HG02610 (cell line): Measurements from ENCODE around the gene PXMP4.

Experiments
- ATAC-seq: cut with Tn5 transposase; IDR thresholded peaks from one replicate; pipeline ENCODE4 v1.9.1; 2021; ENCODE audit warnings: mild to moderate bottlenecking, moderate library complexity; ENCODE audit not compliant: unreplicated experiment

Gene PXMP4

GRCh38 chr20:33671573-33672288, 48.4 kb downstream of the PXMP4 start:
- ATAC-seq, result no peak

GRCh38 chr20:33670715-33671499, 49.2 kb downstream of the PXMP4 start:
- no peak for ATAC-seq

- ATAC-seq, result no peak
Measured at GRCh38 chr20:33669873-33670640, 50.1 kb downstream of the PXMP4 start.

- no peak for ATAC-seq
Measured at GRCh38 chr20:33669224-33669623, 50.9 kb downstream of the PXMP4 start.

GRCh38 chr20:33668466-33669155, 51.5 kb downstream of the PXMP4 start:
- no peak for ATAC-seq

GRCh38 chr20:33667676-33668465, 52.2 kb downstream of the PXMP4 start:
- peak; percentile 48 for ATAC-seq

GRCh38 chr20:33667245-33667675, 52.9 kb downstream of the PXMP4 start:
- ATAC-seq, result peak; percentile 2

DNA sequence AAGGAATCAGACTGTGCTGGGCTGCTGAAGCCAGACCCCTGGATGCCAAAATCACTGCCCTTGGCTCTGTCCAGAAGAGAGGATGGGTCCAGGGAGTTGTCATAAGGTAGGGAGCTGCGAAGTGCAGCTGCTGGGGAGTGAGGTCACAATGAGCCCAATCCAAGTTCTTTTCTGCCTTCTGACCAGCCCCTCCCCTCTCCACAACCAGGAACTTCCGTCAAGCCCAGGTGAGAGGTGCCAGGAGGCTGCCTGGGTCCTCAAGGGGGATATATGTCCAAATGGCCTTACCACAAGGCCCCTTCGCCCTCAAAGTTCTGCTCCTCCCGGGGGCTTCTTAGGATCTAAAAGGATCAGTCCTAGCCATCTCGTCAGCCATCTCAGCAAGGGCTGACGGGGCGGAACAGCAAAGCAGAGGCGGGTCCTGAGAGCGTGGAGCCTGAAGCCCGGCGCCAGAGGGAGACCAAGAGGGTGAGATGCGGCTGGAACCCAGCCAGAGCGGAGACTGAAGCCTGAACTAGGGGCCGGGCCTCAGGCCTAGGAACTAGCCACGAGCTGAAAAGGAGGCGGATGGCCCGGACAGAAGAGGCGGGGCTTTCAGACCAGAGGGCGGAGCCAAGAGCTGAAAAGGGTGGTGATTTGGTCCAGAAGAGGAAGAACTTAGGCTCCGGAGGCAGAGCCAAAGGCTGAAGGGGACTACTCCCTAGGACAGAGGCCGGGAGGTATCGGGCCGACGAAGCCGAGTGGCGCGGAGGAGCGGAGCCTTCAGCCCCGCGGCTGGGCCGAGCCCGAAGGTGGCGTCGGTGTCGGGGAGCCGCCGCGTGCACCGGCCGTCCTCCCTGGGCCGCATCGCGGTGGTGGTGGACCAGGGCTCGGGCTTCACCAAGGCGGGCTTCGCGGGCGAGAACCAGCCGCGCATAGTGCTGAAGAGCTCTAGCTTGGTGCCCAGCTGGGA, 53.5 kb downstream of the PXMP4 start, which contains the start of gene ACTL10:
TSS of gene ACTL10 (plus strand) at position 651 of the 952 bp plus-strand sequence. CDS start 555 bp downstream, outside the sequence.
- peak; percentile 64 for ATAC-seq

DNA sequence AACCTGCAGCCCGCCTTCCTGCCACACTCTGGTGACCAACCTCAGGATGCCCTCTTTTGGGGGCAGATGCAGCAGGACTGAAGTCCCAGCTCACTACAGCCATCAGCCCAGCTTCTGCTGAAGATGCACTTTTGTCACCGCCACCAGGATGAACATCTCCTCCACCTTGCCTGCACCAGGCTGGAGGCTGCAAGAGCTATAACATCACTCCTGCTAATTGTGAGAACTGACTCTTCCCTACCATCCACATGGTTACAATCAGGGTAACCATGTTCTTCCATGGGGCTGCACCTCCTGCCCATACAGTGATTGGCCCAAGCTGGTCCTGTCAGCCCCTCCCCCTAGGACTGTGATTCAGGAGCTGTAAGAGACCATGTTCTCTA, 55.4 kb downstream of the PXMP4 start:
- no peak for ATAC-seq

GRCh38 chr20:33664085-33664761, 55.9 kb downstream of the PXMP4 start:
- no peak for ATAC-seq

GRCh38 chr20:33663161-33664084, 56.7 kb downstream of the PXMP4 start:
- peak; percentile 47 for ATAC-seq

DNA sequence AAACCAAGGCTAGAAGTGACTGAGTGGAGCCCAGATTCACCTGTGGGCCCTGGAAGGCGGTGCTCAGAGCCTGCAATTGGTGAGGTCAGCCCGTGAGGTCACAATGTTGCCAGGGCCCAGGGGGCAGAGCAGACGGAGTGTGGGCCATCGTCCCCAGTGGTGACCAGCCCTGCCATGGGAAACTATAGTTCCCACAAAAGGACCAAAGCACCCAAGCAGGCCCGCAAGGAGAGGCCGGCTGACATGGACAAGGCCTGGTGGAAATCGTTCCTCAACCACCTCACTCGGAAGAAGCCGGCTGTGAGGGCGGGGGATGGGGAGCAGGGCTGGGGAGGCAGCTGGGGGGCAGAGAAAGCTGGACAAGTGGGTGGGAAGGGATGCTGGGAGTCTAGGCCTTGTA, 57.9 kb downstream of the PXMP4 start, which contains the start of gene C20orf144:
TSS of gene C20orf144 (plus strand) at position 156 of the 400 bp plus-strand sequence. CDS start at position 175, 19 bp downstream.
- no peak for ATAC-seq

DNA sequence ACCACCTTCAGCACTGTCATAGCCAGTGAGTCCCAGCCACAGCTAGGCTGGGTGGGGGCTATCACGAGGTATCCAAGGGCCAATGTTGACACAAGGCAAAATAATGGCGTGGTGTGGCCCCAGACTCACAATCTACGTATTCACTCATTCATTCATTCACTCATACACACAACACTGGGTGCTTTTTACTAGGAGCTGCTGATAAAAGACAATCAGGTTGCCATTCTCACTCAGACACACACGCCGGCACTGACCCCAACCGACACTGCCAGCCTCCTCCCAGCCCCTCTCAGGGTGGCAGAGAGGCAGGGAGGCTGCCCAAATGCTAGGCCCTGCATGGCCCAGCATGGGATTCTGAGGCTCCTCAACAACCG, 59.4 kb downstream of the PXMP4 start:
- ATAC-seq, result no peak

- no peak for ATAC-seq
Measured at GRCh38 chr20:33660035-33660684, 60.0 kb downstream of the PXMP4 start.

GRCh38 chr20:33659341-33660034, 60.6 kb downstream of the PXMP4 start:
- ATAC-seq, result no peak

DNA sequence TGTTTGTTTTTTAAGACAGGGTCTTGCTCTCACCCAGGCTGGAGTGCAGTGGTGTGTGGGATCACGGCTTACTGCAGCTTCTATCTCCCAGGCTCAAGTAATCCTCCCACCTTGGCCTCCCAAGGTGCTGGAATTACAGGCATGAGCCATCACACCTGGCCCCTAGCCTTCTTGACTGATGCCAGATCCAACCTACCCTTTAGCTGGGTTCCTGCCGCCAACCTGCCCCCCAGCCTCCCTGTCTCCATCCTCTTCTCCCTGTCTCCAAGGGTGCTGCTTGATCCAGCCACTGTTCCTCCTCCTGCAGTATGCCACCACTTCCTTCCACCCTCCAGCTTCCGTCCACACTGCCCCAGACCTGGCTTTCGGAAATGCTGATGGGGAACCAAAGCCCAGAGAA, 61.2 kb downstream of the PXMP4 start:
- ATAC-seq, result no peak
